ENCODE measurements around the gene SPATA9.
"Not testable (repeated sequence)": the region's sequence is repeated elsewhere in the genome, so short reads cannot be mapped to it uniquely, and the experiment has no call there.

SPATA9 gene

DNA sequence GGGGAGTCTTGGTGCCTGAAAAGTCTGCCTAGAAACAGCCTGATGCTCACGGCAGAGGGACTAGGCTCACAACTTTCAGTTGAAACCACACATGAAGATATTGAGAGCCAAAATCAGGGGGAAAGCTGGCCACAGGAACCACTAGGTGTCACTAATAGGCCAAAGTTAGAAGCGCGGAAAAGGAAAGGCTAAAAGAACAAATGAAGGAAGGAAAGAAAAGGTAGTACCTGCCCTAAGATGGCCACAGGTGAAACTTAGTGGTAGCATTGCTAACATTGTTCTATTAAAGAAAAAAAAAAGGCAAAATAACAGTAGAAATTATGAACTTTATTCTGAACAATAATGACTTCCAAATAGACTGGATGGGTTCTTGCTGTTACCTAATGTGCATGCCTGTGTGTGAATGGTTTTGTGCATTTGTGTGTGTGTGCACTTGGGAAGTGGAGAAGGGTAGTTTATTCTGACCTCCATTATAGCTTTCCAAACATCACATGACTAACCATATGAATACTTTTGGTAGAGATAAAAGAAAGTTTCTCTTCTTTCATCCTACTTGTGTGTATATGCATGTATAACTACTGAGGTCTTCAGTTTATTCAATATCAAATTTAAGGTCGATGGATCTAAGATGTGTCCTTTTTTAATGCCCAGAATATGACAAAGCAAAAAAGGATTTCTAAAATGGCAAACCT is 38.3 kb downstream of the SPATA9 start:
- DNase-seq (ENCODE audit: low read depth): no peak

GRCh38 chr5:95643152-95643551 is 39.6 kb downstream of the SPATA9 start:
- no peak for DNase-seq (ENCODE audit: low read depth)

GRCh38 chr5:95641741-95642220 is 41.0 kb downstream of the SPATA9 start:
- DNase-seq (ENCODE audit: low read depth): no peak

GRCh38 chr5:95638632-95639031 is 44.2 kb downstream of the SPATA9 start:
- no peak for DNase-seq (ENCODE audit: low read depth)

GRCh38 chr5:95634081-95634480 is 48.7 kb downstream of the SPATA9 start:
- DNase-seq (ENCODE audit: low read depth): no peak

- no peak for DNase-seq (ENCODE audit: low read depth)
These were observed 49.1 kb downstream of the SPATA9 start for GRCh38 chr5:95633671-95634070.

GRCh38 chr5:95632942-95633341 is 49.8 kb downstream of the SPATA9 start:
- DNase-seq (ENCODE audit: low read depth): not testable (repeated sequence)

DNA sequence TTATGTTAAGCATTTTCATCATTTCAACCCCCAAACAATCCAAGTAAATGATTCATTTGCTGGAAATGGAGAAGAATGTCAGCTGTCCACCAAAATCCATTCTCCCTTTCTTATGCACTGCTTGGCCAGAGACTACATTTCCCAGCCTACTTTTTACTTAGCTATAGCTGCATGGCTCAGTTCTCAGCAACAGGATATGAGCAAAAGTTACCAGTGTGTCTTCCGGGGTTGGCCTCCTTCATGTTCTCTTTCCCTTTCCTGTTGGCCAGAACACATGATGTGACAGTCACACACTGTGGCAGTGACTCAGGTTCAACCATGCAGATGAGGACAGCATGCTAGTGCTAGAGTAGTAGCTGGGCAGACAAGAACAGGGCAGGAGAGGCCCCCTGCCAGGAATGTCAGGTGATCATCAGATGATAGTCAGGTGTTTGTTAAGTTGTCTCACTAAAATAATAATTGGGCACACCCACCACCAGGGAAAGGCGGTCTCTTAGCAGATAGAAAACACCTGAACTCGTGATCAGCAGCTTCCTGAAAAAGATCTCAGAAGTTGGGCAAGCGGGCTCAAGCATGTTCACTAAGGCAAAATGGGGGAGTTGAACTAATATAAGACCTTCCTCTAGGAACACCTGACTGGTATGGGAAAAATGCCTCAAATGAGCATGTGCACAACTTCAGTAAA is 50.7 kb downstream of the SPATA9 start:
- DNase-seq (ENCODE audit: low read depth): peak; percentile 14

DNA sequence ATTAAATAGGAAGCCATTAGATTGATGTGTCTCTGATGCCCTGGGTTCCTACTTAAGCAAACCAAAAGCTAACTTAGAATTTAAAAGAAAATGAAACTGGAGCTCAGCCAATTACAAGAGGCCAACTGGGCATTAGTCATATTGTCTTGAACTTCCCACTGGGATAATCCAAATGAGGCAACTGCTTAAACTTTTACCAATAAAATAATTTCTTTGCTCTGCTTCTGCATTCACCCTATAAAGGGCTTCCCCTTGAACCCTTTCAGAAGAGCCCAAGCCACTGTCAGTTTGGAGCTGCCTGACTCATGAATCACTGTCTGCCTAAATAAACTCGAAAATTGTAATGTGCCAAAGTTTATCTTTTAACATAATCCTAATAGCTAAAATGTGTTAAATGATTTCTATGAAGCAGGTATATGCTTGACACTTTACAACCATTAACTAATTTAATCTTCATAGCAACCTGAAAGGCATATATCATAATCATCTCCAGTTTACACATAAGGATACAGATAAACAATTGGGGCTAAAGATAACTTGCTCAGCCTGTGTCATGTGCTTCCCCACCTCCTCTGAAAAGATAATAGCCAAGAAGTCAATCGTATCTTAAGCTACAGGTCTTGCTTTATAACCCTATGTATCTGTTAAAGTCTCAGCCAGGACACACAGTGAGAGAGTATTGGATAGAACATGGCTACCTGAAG is 51.4 kb downstream of the SPATA9 start:
- DNase-seq (ENCODE audit: low read depth): no peak

DNA sequence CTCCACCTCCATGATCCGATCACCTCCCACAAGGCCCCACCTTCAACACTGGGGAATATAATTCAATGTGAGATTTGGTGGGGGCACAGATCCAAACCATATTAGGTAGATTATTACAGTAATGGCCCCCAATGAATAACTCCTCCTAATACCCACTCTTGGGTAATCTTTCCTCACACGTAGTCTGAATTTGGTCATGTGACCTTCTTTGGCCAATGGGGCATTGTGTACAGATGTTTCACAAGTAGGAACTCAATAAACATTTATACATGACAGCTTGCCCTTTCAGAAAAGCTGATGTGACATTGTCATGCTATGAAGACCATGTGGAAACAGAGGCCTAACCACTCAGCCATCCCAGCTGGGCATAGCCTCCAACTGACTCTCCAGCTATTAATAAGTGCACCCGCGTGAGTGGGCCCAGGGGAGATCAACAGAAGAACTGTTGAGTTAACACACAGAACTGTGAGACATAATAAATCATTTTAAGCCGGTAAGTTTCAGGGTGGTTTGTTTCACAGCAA is 52.3 kb downstream of the SPATA9 start:
- no peak for DNase-seq (ENCODE audit: low read depth)

- DNase-seq (ENCODE audit: low read depth): no peak
These were observed 53.9 kb downstream of the SPATA9 start for GRCh38 chr5:95628933-95629332.

DNA sequence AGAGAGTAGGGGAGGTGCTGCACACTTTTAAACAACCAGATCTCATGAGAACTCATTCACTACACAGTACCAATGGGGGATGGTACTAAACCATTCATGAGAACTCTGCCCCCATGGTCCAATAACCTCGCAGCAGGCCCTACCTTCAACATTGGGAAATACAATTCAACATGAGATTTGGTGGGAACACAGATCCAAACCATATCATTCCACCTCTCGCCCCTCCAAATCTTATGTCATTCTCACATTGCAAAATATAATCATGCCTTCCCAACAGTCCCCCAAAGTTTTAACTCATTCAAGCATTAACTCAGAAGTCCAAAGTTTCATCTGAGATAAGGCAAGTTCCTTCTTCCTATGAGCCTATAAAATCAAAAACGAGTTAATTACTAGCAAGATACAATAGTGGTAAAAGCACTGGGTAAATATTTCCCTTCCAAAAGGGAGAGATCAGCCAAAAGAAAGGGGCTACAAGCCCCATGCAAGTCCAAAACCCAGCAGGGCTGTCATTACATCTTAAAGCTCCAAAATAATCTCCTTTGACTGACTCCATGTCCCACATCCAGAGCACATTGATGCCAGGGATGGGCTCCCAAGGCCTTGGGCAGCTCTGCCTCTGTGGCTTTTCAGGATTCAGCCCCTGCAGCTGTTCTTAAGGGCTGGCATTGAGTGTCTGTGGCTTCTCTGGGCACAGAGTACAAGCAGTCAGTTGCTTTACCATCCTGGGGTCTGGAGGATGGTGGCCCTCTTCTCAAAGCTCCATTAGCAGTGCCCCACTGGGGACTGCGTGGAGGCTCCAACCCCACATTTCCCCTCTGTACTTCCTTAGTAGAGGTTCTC is 54.6 kb downstream of the SPATA9 start:
- no peak for DNase-seq (ENCODE audit: low read depth)

DNA sequence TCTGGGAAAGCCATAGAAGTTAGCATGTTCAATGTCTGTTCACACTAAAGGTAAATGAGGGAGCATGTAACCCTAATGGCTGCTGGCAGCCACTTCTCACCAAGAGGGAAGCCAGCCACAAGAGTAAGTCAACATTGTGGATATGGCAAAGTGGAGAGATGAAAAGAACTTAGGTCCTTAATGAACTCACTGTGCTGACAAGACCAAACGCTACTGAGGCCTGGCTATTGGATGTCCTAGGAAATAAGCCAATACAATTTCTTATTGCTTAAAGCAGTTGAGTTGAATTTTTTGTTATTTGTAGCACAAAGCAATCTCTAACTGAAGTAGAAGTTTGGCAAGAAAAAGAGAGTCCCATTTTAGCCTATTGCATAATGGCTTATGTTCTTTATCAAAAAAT is 56.1 kb downstream of the SPATA9 start:
- no peak for DNase-seq (ENCODE audit: low read depth)

- no peak for DNase-seq (ENCODE audit: low read depth)
These were observed 58.4 kb downstream of the SPATA9 start for GRCh38 chr5:95624368-95624767.

DNA sequence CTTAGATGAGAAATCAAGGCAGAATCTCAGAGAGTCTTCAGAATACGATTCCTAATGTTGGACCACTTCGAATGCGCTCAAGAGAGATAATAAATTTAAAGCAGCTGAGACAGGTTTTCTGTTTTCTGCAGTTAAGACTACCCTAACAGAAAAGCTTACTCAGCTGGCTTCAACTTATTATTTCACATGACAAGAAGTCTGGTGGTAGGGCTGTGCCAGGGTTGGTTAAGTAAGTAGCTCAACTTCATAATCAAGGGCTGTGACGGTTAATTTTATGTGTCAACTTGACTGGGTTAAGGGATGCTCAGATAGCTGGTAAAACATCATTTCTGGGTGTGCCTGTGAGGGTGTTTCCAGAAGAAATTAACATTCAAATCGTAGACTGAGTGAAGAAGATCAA is 59.1 kb downstream of the SPATA9 start:
- no peak for DNase-seq (ENCODE audit: low read depth)

- DNase-seq (ENCODE audit: low read depth): no peak
These were observed 60.8 kb downstream of the SPATA9 start for GRCh38 chr5:95621839-95622629.

- DNase-seq (ENCODE audit: low read depth): peak; percentile 22
These were observed 61.6 kb downstream of the SPATA9 start for GRCh38 chr5:95620870-95621838.

- peak; percentile 41 for DNase-seq (ENCODE audit: low read depth)
These were observed 62.5 kb downstream of the SPATA9 start, which contains the start of gene GPR150 for GRCh38 chr5:95620030-95620869. TSS of gene GPR150 (plus strand) at chr5:95620087. CDS start at chr5:95620276, 189 bp downstream.
